Fibroblast of the conjunctiva (primary cell): Measurements from ENCODE around the gene PIK3C2G.
"Not testable (repeated sequence)": the region's sequence is repeated elsewhere in the genome, so short reads cannot be mapped to it uniquely, and the experiment has no call there.

Experiments used
- DNase-seq: peaks from one replicate; pipeline ENCODE4 v3.0.0-alpha.2; 2010; ENCODE audit warnings: low read depth

The PIK3C2G gene

DNA sequence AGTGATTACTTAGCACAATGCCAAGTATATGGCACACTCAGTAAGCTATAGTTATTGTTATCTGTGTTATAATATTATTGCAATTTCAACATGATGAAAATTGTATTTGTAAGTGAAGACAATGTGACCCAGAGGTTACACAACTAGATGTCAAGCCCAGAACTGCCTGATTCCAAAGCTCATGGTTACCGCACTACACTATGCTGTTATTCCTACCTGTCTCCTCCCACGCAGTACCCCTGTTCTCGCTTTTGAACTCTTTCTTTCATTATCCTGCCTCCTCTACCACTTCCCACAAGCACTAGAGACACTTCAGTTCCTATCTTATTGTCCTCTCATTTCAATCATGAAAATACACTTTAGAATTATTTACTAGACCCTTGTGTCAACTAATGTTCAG, 383.2 kb downstream of the PIK3C2G start:
- no peak for DNase-seq

DNA sequence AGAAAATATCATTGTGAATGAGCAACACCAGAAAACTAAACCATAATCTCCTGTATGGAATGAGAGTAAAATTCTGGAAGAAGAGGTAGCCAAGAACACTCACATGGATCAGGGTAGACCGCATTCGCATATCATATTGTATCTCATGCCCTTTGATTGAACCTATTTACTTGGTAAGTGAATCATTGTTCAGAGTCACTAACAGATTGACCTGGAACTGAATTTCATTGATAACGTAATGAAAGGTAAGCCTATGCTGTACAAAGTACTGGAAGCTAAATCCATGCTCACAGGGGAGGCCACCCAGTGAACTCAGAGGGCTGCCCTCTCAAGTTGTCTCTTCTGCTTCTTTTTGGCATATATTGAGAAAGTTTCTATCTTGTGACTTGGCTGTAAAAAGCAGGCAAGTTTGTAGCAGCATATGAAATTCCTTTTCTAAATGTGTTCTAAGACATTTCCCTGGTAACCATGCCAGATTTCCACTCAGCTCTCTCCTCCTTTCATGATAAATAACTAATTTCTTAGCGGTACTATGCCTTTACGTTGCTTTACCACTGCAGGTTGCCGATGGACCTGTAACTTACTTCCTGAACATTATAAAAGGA, 385.1 kb downstream of the PIK3C2G start:
- no peak for DNase-seq

DNA sequence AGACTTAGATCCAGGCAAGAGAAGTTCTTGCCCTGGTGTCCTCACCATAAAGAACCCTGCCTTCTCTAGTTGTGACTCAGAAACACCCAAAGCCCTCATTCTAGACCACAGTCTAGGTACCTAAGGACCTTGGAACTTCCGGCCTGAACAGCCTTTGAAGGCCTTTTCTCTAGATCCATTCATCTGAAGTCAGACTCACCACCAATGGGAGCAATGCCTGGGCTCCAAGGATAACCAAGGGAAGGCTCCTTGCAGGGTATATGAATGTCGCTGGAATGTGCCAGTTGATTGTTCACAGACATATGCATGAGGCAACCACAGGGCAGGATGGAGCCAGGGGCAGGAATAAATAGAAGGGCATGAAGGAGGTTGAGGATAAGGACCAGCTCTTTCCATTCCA, 390.2 kb downstream of the PIK3C2G start:
- DNase-seq = no peak

DNA sequence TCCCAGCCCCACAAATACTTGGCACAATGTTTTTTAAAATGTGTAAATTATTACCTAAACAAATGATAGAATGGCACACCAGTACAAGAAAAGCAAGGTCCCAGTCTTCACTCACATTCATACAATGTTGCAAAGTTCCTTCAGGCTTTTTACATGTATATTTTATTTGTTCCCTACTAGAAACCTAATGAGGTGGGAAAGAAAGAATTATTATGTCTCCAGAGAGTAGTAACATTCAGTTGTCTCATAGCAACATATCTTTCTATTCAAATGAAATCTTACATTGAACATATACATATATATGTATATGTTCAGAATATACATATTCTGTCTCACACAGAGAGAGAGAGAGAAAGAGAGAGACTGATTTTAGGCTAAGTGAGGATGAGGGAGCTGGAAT, 391.3 kb downstream of the PIK3C2G start:
- no peak for DNase-seq

DNA sequence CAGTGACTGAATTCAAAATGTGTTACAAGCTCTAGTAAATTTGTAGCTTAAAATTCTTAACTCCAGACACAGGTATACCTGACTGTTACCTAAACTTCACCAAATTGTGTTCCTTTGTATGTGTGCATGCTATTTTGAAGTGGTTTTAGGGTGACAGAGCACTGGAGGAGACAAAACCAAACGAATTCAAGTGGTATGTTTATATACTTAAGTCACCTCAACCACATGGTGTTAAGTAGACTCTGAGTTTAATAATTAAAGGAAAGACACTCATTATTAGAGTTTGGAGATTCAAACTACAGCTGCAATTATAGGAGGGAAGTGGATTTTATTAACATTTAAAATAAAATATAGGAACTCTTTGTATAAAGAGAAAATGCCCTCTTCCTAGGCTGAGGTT, 392.1 kb downstream of the PIK3C2G start:
- no peak for DNase-seq

DNA sequence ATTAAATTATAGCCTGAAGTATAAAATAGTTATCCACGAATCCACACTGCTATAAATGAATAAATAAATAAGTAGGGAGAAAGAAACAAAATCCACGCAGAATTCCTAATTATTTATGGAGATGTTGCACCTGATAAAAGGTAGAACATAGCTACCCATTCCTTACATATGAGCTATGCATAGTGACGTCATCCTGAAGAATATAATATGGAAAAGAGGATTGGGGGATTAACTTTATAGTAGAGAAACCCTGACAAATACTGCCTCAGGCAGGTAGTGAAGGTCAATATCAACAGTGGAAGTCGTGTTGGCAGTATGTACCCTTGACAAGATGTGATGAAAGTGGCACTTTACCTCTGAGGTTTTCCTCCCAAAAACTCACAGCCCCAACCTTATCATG, 394.0 kb downstream of the PIK3C2G start:
- no peak for DNase-seq

DNA sequence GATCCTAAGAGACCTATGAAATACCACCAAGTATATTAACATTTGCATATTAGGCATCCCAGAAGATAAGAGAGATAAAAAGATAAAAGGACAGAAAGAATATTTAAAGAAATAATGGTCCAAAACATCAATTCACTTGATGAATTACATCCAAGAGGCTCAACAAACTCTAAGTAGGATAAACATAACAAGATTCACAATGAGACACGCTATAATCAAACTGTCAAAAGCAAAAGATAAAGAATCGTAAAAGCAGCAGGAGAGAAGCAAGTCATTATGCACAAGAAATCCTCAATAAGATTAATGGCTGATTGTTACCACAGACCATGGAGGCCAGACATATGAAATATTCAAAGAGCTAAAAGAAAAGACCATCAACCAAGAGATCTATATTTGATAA, 396.9 kb downstream of the PIK3C2G start:
- DNase-seq = no peak

DNA sequence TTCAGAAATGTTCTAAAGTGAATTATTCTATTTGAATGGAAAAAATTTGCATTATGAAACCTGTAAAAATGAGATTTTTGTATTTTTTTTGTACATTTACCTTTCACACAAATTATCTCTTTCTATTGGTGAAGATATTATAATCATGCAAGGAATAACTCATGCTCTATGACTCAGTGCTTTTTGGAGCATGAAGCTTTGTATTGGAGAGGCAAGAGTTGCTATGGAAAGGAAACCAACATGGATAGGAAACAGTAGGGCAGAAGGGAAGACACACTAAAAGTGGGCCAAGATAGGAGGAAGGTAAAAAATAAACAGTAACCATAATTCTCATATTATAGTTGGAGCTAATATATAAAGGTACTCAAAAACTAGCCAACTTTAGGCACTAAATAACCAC, 397.5 kb downstream of the PIK3C2G start:
- no peak for DNase-seq

DNA sequence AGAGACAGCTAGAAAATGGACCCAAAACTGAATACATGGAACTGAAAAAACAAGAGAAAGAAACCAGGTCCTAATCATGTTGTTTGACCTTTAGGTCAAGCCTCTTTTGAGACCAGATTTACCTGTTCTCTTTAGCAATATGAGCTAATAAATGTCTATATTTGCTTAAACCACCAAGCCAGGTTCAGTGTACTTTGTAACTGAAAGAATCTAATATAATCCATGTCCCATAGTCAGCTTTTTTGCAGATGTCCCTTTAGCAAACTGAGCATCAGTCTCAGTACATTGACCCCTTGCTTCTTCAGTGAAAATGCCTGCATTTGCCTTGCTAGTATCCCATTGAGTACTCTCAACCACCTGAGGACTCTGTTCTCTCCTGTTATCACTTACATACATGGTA, 414.8 kb downstream of the PIK3C2G start:
- no peak for DNase-seq

DNA sequence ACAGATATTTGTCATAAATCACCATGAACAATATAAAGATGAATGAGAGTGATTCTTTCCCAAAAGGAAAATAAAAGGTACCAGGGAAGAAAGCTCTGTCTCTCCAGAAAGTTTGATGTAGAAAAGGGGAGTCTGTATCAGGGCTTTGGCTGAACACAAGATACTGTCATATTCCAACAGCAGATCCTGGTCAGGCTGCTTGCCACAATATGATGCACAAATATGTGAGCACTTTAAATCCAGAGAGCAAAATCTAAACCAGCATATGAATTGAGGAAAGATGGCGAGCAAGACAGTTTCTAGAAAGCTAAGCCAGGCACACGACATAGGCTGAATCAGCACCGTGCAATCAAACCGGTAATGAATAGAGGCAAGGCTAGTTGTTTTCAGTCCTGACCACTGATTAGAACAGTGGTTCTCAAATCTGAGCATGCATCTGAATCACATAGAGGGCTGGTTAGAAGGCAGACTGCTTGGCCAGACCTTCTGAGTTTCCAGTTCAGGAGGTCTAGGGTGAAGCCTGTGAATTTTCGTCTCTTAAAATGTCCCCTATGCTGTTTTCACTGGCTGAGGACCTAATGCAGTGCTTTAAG, 415.8 kb downstream of the PIK3C2G start:
- no peak for DNase-seq

DNA sequence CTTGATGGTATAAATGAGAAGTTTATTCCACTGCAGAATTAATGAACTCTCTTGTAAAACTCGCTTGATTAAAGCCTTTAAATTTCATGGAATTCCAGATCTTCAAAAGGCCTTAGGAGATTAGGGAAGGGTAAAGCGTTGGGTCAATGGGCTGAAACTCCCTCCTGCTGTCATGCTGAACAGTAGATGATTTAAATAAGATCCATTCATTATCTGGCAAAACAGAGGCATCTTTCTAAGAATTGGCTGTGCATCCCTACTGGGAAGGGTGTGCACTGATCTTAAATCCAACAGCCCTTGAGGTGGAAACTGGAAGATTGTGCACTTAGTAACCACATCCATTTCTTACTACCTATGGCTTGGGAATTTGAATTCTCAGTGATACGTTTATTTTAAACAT, 420.5 kb downstream of the PIK3C2G start:
- no peak for DNase-seq

DNA sequence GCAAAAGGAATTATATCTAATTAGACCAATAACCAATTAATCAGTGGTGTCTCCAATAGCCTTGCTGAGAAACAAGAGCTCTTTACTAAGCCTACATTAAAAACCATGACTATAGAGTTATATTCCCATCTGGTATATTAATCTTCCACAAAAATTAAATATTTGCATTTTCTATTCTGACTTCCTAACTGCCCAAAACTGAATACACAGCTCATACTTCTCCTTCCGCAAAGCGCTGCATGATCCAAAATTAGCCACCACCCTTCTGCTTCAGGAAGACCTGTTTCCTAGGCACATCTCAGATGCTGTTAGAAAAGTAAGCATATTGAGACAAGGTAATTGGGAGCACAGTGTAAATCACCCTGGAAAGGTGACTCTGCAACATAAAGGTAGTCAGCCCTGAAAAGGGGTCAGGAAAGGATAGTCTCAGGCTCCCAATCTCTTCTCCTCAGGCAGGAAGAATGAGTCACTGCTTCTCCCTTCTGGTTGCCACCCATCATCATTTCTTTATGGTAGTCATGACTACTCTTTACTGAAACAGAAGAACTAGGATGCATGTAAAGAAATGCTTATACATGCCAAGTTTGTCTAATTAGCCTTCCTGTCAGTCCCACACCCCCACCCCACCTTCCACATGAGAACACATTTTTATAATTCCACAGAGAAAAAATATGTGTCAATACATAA, 422.2 kb downstream of the PIK3C2G start:
- DNase-seq = no peak

DNA sequence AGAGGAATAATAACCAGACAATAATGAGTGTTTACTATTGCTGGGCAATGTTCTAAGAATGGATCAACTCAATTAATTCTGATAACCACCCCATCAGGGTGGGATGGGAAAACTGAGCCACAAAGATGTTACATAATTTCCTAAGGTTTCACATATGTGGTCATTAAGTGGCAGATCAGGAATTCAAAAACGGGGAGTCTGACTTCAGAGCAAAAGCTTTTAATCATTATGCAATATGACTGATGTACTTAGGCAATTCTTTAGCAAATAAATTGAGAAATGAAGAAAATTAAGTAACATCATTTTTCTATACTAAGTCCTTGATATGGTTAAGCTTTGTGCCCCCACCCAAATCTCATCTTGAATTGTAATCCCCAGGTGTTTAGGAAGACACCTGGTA, 423.1 kb downstream of the PIK3C2G start:
- no peak for DNase-seq

DNA sequence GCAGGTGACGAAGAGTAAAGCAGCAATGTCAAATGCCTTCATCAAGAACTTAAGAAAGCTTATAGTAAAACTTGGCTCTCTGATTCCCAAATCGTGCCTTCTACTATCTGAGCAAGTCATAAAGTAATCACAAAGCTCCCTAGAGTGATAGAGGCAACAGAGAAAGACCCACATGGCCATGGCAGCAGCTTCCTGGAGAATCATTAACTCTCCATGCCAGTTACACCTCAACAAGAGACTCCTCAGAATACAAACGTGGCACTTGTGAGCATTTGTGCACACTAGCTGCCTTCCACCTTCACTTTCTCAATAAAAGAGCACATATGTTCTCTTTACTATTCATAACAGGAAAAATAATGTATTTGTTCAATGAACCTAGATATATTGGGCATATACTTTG, 428.5 kb downstream of the PIK3C2G start:
- no peak for DNase-seq

DNA sequence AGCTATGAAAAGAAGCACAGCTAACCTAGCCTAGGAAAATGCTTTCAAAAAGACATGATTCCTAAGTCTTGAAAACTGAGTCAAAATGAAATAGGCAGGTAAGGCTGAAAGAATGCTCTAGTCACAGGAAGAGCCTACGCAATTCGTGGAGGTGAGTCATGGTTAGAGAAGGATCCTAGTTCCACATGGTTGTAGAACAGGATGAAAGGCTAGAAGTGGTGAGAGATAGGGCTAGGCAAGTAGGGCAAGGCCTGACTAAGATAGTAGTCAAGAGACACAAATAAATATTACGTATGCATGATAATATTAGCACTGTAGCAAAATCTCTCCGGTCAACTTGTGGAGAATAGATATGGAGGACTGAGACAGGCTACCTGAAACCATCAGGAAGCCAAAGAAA, 429.3 kb downstream of the PIK3C2G start:
- no peak for DNase-seq

DNA sequence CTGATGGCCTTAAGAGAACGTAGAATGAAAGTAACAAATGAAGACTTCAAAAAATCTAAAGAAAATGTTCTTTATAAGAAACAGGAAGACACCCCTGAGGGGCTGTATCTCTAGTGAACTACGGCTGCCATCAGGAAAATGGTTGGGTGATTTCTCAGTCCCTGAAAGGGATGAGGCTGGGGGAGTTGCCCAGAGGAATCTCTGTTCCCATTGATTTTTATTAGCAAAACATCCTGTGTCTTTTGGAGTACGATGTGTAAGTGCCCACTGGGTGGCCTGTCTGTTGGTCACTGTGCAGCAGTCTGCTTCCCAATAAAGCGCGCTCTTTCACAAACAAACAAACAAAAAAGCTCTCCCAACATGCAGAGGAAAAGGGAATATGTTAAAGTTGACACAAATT, 432.7 kb downstream of the PIK3C2G start:
- not testable (repeated sequence) for DNase-seq

DNA sequence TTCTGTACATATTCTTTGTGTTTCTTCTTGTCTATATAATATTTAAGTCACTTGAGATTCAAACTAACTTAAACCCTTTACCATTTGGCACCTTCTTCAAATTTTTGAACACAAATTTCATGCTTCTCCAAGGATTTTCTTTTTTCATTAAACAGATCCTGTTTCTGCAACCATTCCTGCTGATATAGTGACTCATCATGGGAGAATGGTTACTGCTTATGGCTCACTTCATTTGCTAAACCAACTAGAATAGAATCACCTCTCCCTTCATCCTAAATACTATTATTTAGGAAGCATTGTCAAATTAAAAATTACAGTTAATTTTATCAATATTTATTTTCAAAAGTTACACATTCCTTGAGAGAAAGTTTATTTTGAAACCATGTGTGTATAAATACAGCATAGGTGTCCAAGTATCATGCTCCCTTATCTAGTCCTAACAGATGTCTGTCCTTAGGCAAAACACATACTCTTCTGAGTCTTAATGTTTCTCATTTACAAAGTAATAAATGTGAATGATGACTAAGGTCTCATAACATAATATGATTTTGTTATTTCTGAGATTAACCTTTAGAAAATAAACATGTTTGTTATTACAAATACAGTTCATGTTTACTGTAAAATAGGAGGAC, 435.8 kb downstream of the PIK3C2G start:
- DNase-seq = peak; percentile 18
